GM19452 (cell line): Measurements from ENCODE around the gene CD302.
"Not testable (repeated sequence)": the region's sequence is repeated elsewhere in the genome, so short reads cannot be mapped to it uniquely, and the experiment has no call there.

Experiments
- ATAC-seq: cut with Tn5 transposase; IDR thresholded peaks from one replicate; pipeline ENCODE4 v1.9.1; 2021; ENCODE audit not compliant: unreplicated experiment

CD302 gene

DNA sequence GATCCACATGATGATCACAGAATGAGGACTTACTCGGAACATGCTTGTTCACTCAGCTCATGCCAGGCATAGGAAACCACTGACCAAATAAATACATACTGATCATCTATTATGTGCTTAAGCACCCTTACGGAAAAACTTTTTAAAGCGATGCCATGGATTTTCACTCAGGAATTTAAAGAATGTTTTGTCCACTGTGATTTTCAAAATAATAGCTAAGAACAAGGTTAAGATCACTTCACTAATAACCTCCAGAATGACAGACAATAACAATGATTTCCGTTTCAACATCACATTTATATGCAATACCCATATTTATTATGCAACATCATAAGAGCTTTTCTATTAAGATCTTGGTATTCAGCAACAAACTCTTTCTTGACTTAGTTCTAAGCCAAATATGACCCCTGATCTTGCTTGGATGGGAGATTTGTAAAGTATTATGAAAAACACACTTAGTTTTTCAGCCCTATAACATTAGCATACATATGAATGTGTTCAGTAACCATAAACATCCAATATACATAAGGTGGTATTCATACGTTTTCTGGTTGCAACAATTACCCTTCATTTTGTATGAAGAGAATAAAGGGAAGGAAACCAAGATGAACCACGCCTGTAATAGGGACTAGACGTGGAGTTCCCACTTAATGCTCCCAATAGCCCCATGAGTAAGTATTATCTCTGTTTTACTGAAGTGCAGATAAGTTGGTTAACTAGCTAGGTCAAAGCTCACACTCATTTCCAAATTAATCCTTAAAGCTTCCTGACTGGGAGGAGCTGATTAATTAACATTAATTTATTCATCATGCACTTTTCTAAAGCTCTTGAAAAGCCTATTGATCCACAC, 1.9 kb downstream of the CD302 start:
- ATAC-seq, result no peak

DNA sequence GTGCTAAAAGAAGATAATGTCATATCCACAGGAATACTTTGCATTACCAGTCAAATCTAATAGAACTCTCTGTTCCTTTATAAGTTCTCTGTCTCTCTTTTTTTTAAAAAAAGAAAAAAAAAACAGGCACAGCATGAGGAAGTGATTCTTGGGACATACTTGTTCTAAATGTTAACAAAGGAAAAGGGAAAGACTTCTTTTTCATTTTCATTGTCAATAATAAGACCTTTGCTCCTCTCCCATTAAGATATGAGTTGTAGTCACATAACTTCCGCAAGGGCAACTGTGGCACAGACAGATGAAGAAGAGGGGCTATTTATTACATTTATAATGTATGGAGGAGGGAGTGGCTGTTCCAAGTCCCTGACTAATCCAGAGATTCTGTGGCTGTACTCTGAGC, 4.7 kb downstream of the CD302 start:
- ATAC-seq, result no peak

DNA sequence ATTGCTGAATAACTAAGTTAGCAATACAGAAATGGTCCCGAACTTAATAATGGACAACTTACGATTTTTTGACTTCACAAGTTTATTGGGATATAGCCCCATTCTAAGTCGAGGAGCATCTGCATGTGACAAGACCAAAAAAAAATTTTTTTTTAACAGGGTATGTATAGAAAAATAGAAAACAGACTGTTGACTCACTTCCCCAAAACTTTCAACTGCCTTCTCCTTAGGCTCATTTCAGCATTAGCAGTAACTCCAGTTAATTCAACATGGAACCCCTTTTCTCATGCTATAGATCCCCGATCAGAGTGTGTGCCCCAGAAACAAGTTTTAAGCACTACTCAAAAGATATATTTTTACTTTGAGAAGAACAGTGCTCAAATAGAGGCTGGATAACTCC, 5.4 kb downstream of the CD302 start:
- no peak for ATAC-seq

DNA sequence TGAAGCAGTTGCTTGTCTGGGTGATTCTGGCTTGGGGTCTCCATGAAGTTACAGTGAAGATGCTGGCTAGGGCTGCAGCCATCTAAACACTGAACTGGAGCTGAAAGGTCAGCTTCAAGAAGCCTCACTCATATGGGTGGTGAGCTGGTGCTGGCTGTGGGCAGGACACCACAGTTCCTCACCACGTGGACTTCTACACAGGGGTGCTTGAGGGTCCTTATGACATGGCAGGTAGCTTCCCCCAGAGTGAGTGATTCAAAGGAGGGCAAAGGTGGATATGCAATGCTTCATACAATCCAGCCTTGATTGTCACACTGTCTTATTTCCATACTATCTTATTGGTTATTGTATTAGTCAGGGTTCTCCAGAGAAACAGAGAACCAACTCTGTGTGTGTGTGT, 6.0 kb downstream of the CD302 start:
- ATAC-seq, result no peak

DNA sequence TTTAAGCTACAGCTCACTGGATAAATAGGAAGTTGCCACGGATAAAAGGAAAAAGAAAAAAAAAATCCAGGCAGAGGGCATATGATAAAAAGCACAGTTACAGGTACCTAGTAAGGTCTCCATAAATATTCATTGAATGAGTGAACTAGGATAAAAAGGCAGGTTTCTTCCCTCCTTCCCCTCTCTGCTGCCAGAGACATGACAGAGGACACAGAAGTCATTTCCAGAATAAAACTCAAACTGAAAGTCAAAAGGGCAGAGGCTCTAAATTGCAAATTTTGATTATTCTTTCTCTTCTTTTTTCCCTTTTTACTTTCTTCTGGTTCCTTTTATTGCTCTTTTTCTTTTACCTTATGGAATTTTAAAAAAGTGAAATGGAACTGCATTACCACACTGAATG, 7.7 kb downstream of the CD302 start:
- ATAC-seq, result no peak

DNA sequence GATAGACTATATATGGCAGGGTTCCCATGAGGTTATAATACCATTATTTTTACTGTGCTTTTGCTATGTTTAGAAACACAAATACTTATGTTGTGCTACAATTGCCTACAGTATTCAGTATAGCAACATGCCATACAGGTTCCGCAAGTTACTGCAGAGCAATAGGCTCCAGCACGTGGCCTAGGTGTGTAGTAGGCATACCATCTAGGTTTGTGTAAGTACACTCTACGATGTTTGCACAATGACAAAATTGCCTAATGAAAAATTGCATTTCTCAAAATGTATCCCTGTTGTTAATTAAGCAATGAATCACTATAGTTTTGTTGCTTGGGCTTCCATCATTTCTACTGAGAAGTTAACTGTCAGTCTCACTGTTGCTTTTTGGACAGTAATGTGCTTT, 9.8 kb downstream of the CD302 start:
- no peak for ATAC-seq

DNA sequence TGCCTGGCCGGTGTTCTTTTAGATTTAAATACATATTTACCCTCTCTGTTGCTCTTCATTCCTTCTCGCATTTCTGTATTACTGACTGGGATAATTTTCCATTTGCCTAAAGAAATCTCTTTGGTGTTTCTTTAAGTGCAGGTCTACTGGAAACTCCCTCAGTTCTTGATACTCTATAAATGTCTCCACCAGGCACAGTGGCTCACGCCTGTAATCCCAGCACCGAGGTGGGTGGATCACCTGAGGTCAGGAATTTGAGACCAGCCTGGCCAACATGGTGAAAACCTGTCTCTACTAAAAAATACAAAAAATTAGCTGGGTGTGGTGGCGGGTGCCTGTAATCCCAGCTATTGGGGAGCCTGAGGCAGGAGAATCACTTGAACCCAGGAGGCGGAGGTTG, 10.4 kb downstream of the CD302 start:
- ATAC-seq, result not testable (repeated sequence)

DNA sequence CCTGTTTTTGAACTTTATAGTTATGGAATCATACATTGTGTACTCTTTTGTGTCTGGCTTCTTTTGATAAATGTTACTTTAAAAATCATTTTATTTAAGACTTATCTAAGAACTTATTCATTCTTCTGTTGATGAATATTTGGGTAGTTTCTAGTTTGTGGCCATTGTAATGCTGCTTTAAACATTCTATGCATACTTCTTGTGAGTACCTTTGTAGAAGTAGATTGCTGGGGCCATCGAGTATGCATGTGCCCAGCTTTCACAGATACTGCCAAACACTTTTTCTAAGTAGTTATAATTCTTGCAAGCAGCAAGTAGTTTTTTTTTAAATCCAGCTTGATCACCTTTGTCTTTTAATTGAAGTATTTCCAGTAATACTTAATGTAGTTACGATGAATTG, 11.1 kb downstream of the CD302 start:
- no peak for ATAC-seq

DNA sequence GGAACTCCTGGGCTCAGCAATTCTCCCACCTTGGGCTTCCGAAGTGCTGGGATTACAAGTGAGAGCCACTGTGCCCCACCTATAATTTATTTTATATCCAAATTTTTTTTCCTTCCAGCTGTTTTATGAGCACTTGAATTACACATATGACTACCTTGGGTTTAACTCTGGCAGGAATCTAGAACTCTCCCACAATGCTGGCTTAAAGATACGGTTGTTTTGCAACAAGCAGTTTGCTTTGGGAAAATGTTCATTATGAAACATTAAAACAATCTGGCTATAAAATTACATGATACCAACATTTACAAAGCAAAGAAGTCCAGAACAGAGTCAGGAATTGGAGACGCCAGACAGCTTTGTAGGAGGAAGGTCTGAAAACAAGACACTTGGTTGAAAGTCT, 12.8 kb downstream of the CD302 start:
- ATAC-seq, result no peak

DNA sequence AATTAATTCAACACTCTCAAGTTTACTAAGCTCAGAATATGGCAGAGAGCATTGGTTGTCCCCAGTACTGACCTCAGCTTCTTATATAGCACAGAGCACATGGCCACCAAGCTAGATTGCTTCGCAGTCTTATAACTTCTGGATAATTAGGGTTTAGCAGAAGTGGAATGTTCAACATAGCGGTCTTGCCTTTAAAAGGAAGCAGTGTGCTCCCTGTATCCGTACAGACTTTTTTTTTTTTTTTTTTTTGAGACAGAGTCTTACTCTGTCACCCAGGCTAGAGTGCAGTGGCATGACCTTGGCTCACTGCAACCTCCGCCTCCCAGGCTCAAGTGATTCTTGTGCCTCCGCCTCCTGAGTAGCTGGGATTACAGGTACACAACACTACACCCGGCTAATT, 13.3 kb downstream of the CD302 start:
- not testable (repeated sequence) for ATAC-seq

DNA sequence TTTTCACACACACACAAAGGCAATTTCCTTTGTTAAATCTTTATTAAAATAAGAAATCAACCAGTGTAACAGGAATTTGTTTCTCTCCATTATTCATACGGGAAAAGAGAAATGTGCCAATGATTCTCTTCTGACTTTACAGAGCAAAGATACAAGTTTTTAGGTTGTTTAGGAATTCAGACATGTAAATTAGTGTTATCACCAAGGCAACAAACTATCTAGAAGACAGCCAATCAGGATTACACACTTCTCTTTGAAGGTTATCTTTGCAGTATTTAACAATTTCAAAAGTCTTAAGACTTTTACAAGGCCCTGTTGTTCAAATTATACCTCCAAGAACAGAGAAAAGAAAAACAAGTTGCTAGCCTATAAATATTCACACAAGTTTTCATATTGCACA, 14.5 kb downstream of the CD302 start:
- ATAC-seq, result no peak

DNA sequence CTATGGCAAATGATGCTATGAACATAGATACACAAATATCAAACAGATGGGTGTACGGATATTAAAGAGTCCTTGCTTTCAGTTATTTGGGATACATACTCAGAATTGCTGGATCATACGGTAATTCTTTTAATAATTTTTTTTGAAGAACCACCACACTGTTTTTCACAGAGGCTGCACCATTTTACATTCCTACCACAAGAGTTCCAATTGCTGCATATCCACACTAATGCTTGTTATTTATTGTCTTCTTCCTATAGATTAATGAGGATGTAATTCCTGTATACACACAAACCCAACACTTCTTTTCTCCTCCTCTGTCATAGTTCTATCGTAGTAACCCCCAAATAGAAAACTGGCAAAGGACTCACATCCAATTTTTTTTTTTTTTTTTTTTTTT, 21.7 kb downstream of the CD302 start:
- ATAC-seq, result no peak

DNA sequence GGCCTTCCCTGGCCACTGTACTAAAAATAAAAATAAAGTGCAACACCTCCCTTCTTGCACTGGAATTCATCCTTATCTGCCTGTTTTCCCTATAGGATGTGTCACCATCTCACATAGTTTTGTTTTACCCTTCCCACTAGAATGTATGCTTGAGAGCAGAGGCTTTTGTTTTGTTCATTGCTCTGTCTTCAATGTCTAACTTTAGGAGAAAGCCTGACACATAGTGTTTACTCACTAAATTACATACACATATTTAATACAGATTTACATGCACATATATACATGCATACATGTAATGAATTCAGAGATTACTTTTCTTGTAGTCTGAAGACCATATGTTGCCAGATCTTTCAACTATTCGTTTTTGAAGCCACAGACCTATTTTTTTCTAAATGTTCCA, 23.0 kb downstream of the CD302 start:
- ATAC-seq, result no peak

DNA sequence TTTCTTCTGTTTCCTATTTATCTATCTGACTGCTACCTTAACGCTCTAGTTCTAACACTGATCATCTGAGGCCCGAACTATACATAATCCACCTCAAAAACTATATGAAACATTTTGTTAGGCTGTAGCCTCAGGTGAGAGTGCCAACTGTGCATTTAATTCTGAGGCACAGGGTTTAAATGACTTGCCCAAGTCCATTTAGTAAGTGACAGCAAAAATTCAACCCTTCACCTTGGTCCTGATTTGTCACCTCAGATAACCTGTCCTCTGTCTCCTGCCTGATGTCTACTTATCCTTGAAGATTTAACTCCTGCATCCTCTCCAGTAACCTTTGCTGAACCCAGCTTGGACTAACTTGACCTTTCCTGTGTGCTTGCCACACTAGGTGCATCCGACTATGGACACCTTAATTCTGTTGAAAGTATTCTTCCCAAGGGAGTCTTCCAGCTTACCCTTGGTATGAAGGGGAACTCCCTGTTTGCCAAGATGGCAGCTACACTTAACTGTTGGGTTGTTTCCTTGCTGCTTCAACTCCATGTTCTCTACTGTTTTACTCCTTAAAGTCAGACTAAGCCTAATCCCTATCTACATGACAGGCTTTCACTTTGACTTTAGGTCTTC, 23.5 kb downstream of the CD302 start:
- ATAC-seq, result no peak

DNA sequence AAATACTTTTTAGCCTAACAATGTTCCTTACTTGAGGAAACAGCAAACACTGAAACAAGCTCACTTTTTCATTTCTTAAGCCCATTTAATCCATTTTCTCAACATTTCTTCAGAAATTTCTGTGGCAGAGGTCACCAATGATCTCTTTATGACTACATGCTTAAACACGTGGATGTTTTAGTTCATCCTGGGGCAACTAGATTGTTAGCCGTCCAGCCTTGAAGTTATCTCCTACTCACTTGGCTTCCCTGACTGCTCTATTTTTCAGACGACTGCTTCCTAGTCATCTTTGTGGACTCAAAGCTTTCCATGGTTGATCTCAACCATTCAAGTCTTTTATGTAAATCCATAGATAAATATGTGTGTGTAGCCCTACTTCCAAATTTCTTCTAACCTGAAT, 24.1 kb downstream of the CD302 start:
- no peak for ATAC-seq

DNA sequence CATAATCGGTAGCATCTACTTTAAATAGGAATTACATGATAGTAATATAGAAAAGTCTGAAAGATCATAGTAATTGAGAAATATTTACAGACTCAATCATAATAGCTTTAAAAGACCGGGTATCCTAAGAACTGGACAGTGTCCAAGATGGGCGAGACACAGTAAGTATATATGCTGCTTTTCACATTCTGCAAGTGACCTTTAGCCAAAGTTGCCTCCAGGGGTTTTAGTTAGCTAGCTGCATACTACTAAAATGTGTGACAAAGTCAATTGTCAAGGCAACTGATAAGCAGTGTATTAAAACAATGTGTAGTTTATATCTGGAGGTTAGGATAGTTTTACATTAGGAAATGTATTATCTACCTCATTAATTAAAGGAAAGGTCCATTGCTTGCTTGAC, 24.6 kb downstream of the CD302 start:
- ATAC-seq, result no peak

DNA sequence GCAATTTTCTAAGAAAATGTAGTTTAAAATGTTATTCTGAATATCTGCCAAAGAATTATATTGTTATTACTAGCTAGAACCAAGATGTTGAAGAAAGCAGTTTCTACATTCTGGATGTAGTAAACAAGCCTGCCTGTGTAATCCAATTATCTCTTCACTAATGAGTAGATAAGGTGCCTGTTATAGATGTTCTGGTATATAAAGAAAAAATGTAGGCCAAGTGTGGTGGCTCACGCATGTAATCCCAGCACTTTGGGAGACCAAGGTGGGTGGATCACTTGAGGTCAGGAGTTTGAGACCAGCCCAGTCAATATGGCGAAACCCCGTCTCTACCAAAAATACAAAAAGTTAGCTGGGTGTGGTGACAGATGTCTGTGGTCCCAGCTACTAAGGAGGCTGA, 28.9 kb downstream of the CD302 start:
- no peak for ATAC-seq

DNA sequence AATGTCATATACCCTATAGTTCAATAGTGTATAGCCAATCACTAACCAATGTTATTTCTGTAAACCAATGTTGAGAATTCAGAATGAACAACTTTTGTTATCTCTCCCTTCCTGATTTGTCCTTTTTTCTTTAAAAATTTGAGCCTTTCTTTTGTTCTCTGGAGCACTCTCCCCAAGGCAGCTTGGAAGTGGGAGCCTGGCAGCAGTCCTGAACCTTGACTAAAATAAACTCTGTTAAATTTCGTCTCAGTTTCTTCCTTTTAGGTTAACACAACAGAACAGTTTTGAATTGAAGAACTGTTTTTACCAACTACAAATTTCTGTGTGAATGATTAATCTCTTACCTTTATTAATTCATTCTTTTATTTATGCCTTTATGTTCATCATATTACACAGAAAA, 35.9 kb downstream of the CD302 start:
- no peak for ATAC-seq

DNA sequence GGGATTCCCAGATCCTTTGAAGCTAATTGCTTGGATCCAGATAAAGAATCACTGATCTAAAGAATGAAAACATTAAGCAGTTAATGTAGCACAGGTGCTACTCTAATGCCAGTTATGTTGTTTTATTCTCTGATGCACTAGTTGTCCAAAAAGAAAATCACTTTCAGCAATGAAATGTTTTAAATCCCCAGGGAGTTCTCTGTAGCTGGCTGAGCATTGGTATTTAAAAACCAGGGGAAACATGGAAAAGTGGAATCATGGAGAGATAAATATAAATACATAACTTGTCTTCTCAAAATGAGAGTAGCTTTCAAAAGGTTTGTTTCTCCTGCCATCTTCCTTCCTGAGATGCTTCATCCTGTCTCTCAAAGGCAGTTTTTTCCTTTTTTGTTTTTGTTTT, 37.7 kb downstream of the CD302 start:
- no peak for ATAC-seq

DNA sequence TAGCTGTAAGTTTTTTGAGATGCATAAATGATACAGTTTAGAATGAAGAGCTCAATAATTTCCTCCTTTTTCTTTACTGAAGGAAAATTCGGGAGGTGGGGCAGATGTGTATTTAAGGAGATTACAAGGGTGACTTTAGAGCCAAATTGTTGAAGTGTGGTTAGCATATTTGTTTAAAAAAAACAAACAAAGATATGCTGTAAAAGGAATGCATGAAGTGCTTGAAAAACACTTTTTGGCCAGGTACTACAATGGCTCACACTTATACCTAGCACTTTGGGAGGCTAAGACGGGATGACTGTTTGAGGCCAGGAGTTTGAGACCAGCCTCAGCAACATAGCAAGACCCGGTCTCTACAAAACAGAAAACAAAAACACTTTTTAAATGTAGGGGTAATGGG, 38.4 kb downstream of the CD302 start:
- no peak for ATAC-seq

DNA sequence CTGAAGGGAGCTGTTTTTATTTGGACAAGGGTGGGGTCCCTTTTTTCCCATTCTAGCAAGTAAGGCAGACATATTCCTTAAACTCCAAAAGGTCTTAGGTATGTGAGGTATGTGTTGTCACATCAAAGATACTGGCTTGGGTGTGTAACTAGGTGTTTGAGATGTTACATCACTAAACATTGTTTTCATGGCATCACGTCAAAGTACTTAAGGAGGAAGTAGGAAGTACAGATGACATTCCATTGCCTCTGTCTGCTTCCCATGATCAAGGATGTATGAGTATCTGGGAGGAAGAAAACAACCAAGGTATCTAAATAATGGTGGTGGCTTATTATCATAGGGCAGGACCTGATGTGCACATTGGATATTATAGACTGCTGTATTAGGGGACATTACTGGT, 39.3 kb downstream of the CD302 start:
- no peak for ATAC-seq

DNA sequence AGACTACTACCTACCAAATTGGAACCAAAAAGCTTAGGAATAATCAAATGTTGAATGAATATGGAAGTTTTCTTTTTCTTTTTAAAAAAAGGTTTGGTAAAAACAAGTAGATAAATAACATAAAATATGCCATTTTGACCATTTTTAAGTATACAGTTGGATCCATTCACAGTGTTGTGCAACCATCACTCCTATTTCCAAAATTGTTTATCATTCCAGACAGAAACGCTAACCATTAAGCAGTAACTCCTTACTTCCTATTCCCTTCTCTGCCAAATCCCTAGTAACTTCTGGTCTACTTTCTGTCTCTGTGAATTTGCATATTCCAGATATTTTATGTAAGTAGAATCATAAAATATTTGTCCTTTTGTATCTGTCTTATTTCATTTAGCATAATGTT, 39.8 kb downstream of the CD302 start:
- no peak for ATAC-seq

DNA sequence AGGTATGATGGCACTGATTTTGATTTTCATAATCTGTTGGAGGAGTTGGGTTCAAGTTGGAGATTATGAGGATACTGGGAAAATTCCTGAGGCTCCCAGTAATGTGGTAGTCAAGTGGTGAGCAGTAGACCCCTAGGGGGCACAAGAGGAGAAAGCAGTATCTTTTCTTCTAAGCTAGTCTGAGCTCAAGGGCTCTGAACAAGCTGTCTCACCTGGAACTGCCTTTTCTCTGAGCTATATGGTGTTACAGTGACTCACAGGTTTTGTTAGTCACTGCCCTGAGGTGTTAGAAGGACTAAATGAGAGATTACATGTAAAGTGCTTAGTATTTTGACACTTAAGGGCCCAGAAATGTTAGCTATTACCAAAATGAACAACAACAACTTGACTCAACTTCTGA, 42.2 kb downstream of the CD302 start:
- no peak for ATAC-seq
